Stomach (tissue), 4 donors: ENCODE results near the gene XRN1.

ENCODE experiments used
- CTCF ChIP-seq, 7 experiments: fragments of 450-650 bp in 4 of 7; fragments of 200-600 bp in 3 of 7; sonication (generic) in 3 of 7; IDR thresholded peaks; one replicate each; pipeline ENCODE4 v1.5.1; 2016 to 2019; ENCODE audit warnings: antibody characterized with exemption in 7 of 7, control low read depth in 2 of 7, mild to moderate bottlenecking in 1 of 7
- POLR2AphosphoS5 ChIP-seq, 3 donors: sonication (generic); formaldehyde crosslinking; IDR thresholded peaks; one replicate each; pipeline ENCODE4 v1.6.1; 2016; ENCODE audit warnings: antibody characterized with exemption in 3 of 3

- TF ChIP-seq CTCF (IDR thresholded peaks at IDR 0.05) (no peak), POLR2AphosphoS5 (IDR thresholded peaks at IDR 0.05) (no peak)
These were observed 62.8 kb downstream of the XRN1 start for GRCh38 chr3:142385078-142385477.
